HepG2 (cell line): ENCODE measurements around the gene PCBP4. TPM values are rescaled to one million over a fixed set of nuclear protein-coding genes. Genes with fewer than 3 reads are reported as not detected.
A peak's percentile ranks its signal among the peaks of the same experiment; 100 is the strongest.

Experiments
- ATAC-seq: fragments of 200-7000 bp; cut with Tn5 transposase; 3 replicates; pipeline ENCODE4 v1.9.1; 2020; ENCODE audit warnings: mild to moderate bottlenecking, moderate library complexity
- BruUV-seq: library from RNA; stranded (reverse); fragments of 400-500 nt; replicated peaks from 2 replicates; lab custom pipeline; 2021; lab: Mats Ljungman, UMichigan
- CTCF ChIA-PET: fragments of 300-600 bp; formaldehyde crosslinking; extraction: SDS; loops from one replicate; lab custom pipeline; 2021; ENCODE audit warnings: low total read pairs, inconsistent platforms, low intra/inter-chr PET ratio; lab: Yijun Ruan, JAX
- POLR2A ChIA-PET: fragments of 350-600 bp; sonication (Branson Sonifier 250); formaldehyde crosslinking; loops from one replicate; lab custom pipeline; 2020; ENCODE audit warnings: antibody characterized with exemption, inconsistent platforms; lab: Yijun Ruan, JAX
- DNase-seq: peaks from one replicate; pipeline ENCODE4 v3.0.0-alpha.2; 2015; ENCODE audit warnings: low spot score
- FAIRE-seq: peaks from 3 replicates; lab custom pipeline; 2011; peaks lifted over from hg19 to GRCh38; lab: Jason Lieb, UNC
- H2AFZ ChIP-seq: one replicate; pipeline ENCODE4 v1.6.1; 2011; ENCODE audit warnings: low read length, inconsistent platforms
- H3K27ac ChIP-seq: fragments of 300-600 bp; 3 replicates; pipeline ENCODE4 v1.8.0; 2011; ENCODE audit warnings: mixed run types, mild to moderate bottlenecking, mixed read lengths, low read length, inconsistent platforms; ENCODE audit not compliant: insufficient read depth; ENCODE audit errors: extremely low read length
- H3K27me3 ChIP-seq, 2 experiments: fragments of 200-600 bp in 1 of 2; 2 replicates in 1 of 2; 3 replicates in 1 of 2; pipeline versions ENCODE4 v1.6.0 to v1.8.0; 2011; ENCODE audit warnings: low read length in 2 of 2, mild to moderate bottlenecking in 2 of 2, moderate library complexity in 2 of 2, inconsistent platforms in 1 of 2; ENCODE audit not compliant: insufficient read depth in 2 of 2, control insufficient read depth in 1 of 2
- H3K36me3 ChIP-seq, 2 experiments: fragments of 200-600 bp in 1 of 2; replicated peaks in 1 of 2; 2 replicates in 1 of 2; 3 replicates in 1 of 2; pipeline versions ENCODE4 v1.5.1 to v1.8.0; 2011; ENCODE audit warnings: low read length in 2 of 2, inconsistent platforms in 1 of 2; ENCODE audit not compliant: insufficient read depth in 2 of 2, control insufficient read depth in 1 of 2
- H3K4me1 ChIP-seq: 2 replicates; pipeline ENCODE4 v1.5.1; 2012; ENCODE audit warnings: low read length, inconsistent platforms; ENCODE audit not compliant: insufficient read depth
- H3K4me2 ChIP-seq: 2 replicates; pipeline ENCODE4 v1.6.0; 2011; ENCODE audit warnings: low read depth, low read length, inconsistent platforms
- H3K4me3 ChIP-seq, 3 experiments: fragments of 200-600 bp in 1 of 3; sonication (generic), shearing (Covaris generic) in 1 of 3; replicated peaks in 1 of 3; 2 replicates each; pipeline ENCODE4 v1.5.1; 2011 to 2016; ENCODE audit warnings: low read length in 3 of 3, inconsistent platforms in 2 of 3, low read depth in 2 of 3, mild to moderate bottlenecking in 2 of 3, control low read depth in 1 of 3, mixed read lengths in 1 of 3; ENCODE audit not compliant: insufficient read depth in 1 of 3
- H3K79me2 ChIP-seq: one replicate; pipeline ENCODE4 v1.6.1; 2011; ENCODE audit warnings: low read length, inconsistent platforms; ENCODE audit not compliant: insufficient read depth
- H3K9ac ChIP-seq: 2 replicates; pipeline ENCODE4 v1.6.0; 2011; ENCODE audit warnings: mild to moderate bottlenecking, low read depth, low read length, inconsistent platforms; ENCODE audit not compliant: insufficient read depth
- H3K9me3 ChIP-seq: 2 replicates; pipeline ENCODE4 v1.5.1; 2012; ENCODE audit warnings: mild to moderate bottlenecking, low read length
- H4K20me1 ChIP-seq: 2 replicates; pipeline ENCODE4 v1.6.0; 2011; ENCODE audit warnings: inconsistent platforms, mild to moderate bottlenecking, low read length, moderate library complexity; ENCODE audit not compliant: insufficient read depth
- FOSL1 ChIP-seq: sonication (generic); formaldehyde crosslinking; IDR thresholded peaks from 2 replicates; pipeline ENCODE4 v1.9.0; 2021; ENCODE audit warnings: missing genetic modification reagents, borderline replicate concordance
- GATAD1 ChIP-seq: IDR thresholded peaks from 2 replicates; pipeline ENCODE4 v1.6.1; 2016; ENCODE audit warnings: missing genetic modification reagents, missing compliant biosample characterization
- NFRKB ChIP-seq: fragments of 450-650 bp; IDR thresholded peaks from 2 replicates; pipeline ENCODE4 v1.6.1; 2017
- SAP130 ChIP-seq: IDR thresholded peaks from 2 replicates; pipeline ENCODE4 v1.6.1; 2016; ENCODE audit warnings: low read depth
- TARDBP ChIP-seq: sonication (generic); formaldehyde crosslinking; IDR thresholded peaks from 2 replicates; pipeline ENCODE4 v1.8.0; 2022; ENCODE audit warnings: mild to moderate bottlenecking, missing genetic modification reagents
- ZNF18 ChIP-seq: sonication (generic); formaldehyde crosslinking; IDR thresholded peaks from 2 replicates; pipeline ENCODE4 v1.8.0; 2022; ENCODE audit warnings: mild to moderate bottlenecking, missing genetic modification reagents; ENCODE audit not compliant: insufficient replicate concordance
- ZNF367 ChIP-seq: sonication (generic); formaldehyde crosslinking; IDR thresholded peaks from 2 replicates; pipeline ENCODE4 v1.4.0; 2020; ENCODE audit warnings: missing genetic modification reagents, borderline replicate concordance
- ZNF441 ChIP-seq: sonication (generic); formaldehyde crosslinking; IDR thresholded peaks from 2 replicates; pipeline ENCODE4 v1.7.0; 2021; ENCODE audit warnings: missing genetic modification reagents, borderline replicate concordance
- WGBS: methylation state at CpG from one replicate; pipeline ENCODE4 v1.1.6; 2017; ENCODE audit warnings: low lambda C conversion rate; 5-methylcytosine and 5-hydroxymethylcytosine counted together
- in situ Hi-C: cut with HindIII; loops from 2 replicates; pipeline ENCODE4 v1.10.0; 2017; ENCODE audit warnings: low pct_unique_long_range_greater_than_20kb; ENCODE audit not compliant: extremely low pct_ligation_motif_present
- intact Hi-C: fragments of 100-400 bp; cut with micrococcal nuclease; formaldehyde crosslinking; loops from one replicate; pipeline ENCODE4 v1.10.0; 2022; ENCODE audit not compliant: unreplicated experiment
- polyA plus RNA-seq, 8 experiments: library from polyadenylated mRNA; depleted of rRNA in 3 of 8; stranded (reverse) in 7 of 8; unstranded in 1 of 8; fragments of >200 nt; fragmentation: Illumina TruSeq in 4 of 8; extraction: Trizol in 4 of 8; gene quantifications; 2 replicates each; pipeline versions ENCODE4 v1.2.1 to v1.2.3, GENCODE V29; 2011 to 2016; ENCODE audit warnings: low read depth in 4 of 8, missing spikeins in 1 of 8, mixed read lengths in 1 of 8; ENCODE audit not compliant: insufficient read depth in 1 of 8
- total RNA-seq, 5 experiments: library from RNA; depleted of rRNA; stranded (reverse); fragments of >200 nt; fragmentation: Illumina TruSeq; extraction: Trizol; gene quantifications; 2 replicates each; pipeline ENCODE4 v1.2.3, GENCODE V29; 2016; ENCODE audit warnings: low read depth in 1 of 5
- TF ChIP-seq, protein P1 (sequence below): sonication (generic); formaldehyde crosslinking; IDR thresholded peaks from 2 replicates; pipeline ENCODE4 v1.4.0; 2020; ENCODE audit warnings: missing genetic modification reagents, borderline replicate concordance
- TF ChIP-seq, protein P2 (sequence below): sonication (generic); formaldehyde crosslinking; conservative IDR thresholded peaks from 2 replicates; pipeline ENCODE4 v1.5.0; 2020; ENCODE audit warnings: missing genetic modification reagents

PCBP4 gene
- total and polyA plus RNA-seq, 2 of the 13 experiments (the other 11 are each of a cell fraction or from before 2014, with no cell fraction given), result 36.8 to 51.3 TPM

GRCh38 chr3:51966486-51966885 lies 768 bp downstream of the PCBP4 start:
- H4K20me1 ChIP-seq, result no peaks in the 10 kb centered on the region
- H3K9ac ChIP-seq, result peak overlapping the region; percentile 89
- in situ Hi-C loops (no loop called here), intact Hi-C loops (no loop called here)
- H2AFZ ChIP-seq, result no peak overlapping the region
- TF ChIP-seq ZNF441 (CRISPR knock-in tag) (no peak), ZNF367 (CRISPR knock-in tag) (no peak), GATAD1 (CRISPR knock-in tag) (no peak), FOSL1 (CRISPR knock-in tag) (no peak)
- H3K79me2 ChIP-seq, result peaks cover 3% of the 10 kb centered on the region
- no peaks in the 10 kb centered on the region for H3K27me3 ChIP-seq
- BruUV-seq, result no TSS peak
- peak overlapping the region; percentile 99 for H3K4me2 ChIP-seq
- POLR2A ChIA-PET, result interaction anchor here (0.6 to 6.8 kb wide), 5 partner anchors 9 to 211 kb away, joined by 3 to 80 read pairs (median 13); partner anchors contain the start of genes ABHD14A, ACY1, PARP3 and RPL29
- H3K4me1 ChIP-seq, result peaks cover 89% of the 10 kb centered on the region
- peaks cover 1 to 5% of the 10 kb centered on the region in 2 experiments; a peak in 2 of 5 replicates for H3K36me3 ChIP-seq
- 78% methylated on average over 3 of the region's 5 CpGs for WGBS
- H3K9me3 ChIP-seq, result no peaks in the 10 kb centered on the region
- no peak for ATAC-seq
- H3K4me3 ChIP-seq, result peak overlapping the region; percentile 69 to 89 (median 72)
- no peak for DNase-seq
- CTCF ChIA-PET, result no interaction called here
- no peak for FAIRE-seq
- peak overlapping the region; percentile 80 for H3K27ac ChIP-seq

DNA sequence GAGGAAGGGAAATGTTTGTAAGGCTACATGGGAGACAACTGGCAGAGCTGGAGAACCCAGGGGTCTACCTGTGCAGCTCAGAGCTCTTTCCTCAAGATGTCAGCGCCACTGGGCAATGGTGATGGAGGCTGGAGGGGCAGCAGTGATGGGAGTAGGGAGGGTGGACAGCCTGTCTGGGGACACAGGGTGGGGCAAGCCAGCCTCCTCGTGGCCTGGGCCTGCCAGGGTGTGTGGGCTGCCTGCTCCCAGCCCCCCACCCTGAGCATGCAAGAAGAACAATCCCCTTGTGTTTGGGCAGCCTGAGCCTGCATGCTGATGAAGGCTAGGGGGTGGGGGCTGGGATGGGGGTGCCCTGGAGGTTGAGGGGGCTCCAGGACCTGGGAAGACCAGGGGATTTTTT lies 1.2 kb downstream of the PCBP4 start:
- Histone ChIP-seq H3K9me3 (no peaks in the 10 kb centered on the region), H4K20me1 (no peaks in the 10 kb centered on the region), H3K27ac (no peak overlapping the region), H3K9ac (peak overlapping the region; percentile 89; the same call in 1 of the 2 replicates), H3K27me3 (no peaks in the 10 kb centered on the region), H2AFZ (no peak overlapping the region), H3K36me3 (peaks cover 0 to 3% of the 10 kb centered on the region in 2 experiments; a peak in 1 of 5 replicates), H3K4me2 (peak overlapping the region; percentile 99), H3K4me3 (peak overlapping the region in 2 of 3 experiments; percentile 72 to 89; a peak in 2 of 6 replicates), H3K4me1 (peaks cover 88% of the 10 kb centered on the region), H3K79me2 (peaks cover 3% of the 10 kb centered on the region)
- no TSS peak for BruUV-seq
- WGBS, result 60% methylated on average over 2 of the region's 2 CpGs
- in situ Hi-C loops (no loop called here), intact Hi-C loops (no loop called here)
- DNase-seq, result no peak
- ATAC-seq, result no peak
- POLR2A ChIA-PET, result interaction anchor here (0.6 to 6.8 kb wide), 4 partner anchors 9 to 30 kb away, joined by 3 to 80 read pairs (median 36); partner anchors contain the start of genes ABHD14A, ACY1, PARP3 and RPL29
- no peak for FAIRE-seq
- CTCF ChIA-PET, result no interaction called here
- TF ChIP-seq NFRKB (no peak), TARDBP (CRISPR knock-in tag) (no peak), SAP130 (CRISPR knock-in tag) (no peak), ZNF18 (no peak)
- TF ChIP-seq, protein P1, sequence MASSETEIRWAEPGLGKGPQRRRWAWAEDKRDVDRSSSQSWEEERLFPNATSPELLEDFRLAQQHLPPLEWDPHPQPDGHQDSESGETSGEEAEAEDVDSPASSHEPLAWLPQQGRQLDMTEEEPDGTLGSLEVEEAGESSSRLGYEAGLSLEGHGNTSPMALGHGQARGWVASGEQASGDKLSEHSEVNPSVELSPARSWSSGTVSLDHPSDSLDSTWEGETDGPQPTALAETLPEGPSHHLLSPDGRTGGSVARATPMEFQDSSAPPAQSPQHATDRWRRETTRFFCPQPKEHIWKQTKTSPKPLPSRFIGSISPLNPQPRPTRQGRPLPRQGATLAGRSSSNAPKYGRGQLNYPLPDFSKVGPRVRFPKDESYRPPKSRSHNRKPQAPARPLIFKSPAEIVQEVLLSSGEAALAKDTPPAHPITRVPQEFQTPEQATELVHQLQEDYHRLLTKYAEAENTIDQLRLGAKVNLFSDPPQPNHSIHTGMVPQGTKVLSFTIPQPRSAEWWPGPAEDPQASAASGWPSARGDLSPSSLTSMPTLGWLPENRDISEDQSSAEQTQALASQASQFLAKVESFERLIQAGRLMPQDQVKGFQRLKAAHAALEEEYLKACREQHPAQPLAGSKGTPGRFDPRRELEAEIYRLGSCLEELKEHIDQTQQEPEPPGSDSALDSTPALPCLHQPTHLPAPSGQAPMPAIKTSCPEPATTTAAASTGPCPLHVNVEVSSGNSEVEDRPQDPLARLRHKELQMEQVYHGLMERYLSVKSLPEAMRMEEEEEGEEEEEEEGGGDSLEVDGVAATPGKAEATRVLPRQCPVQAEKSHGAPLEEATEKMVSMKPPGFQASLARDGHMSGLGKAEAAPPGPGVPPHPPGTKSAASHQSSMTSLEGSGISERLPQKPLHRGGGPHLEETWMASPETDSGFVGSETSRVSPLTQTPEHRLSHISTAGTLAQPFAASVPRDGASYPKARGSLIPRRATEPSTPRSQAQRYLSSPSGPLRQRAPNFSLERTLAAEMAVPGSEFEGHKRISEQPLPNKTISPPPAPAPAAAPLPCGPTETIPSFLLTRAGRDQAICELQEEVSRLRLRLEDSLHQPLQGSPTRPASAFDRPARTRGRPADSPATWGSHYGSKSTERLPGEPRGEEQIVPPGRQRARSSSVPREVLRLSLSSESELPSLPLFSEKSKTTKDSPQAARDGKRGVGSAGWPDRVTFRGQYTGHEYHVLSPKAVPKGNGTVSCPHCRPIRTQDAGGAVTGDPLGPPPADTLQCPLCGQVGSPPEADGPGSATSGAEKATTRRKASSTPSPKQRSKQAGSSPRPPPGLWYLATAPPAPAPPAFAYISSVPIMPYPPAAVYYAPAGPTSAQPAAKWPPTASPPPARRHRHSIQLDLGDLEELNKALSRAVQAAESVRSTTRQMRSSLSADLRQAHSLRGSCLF (CRISPR knock-in tag), result no peak
- TF ChIP-seq, protein P2, sequence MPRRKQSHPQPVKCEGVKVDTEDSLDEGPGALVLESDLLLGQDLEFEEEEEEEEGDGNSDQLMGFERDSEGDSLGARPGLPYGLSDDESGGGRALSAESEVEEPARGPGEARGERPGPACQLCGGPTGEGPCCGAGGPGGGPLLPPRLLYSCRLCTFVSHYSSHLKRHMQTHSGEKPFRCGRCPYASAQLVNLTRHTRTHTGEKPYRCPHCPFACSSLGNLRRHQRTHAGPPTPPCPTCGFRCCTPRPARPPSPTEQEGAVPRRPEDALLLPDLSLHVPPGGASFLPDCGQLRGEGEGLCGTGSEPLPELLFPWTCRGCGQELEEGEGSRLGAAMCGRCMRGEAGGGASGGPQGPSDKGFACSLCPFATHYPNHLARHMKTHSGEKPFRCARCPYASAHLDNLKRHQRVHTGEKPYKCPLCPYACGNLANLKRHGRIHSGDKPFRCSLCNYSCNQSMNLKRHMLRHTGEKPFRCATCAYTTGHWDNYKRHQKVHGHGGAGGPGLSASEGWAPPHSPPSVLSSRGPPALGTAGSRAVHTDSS (CRISPR knock-in tag), result no peak
